NCI-H2081 treated with DMSO at 0.1 percent for 48 hours (cell line): ENCODE results near the gene ARHGAP27.
"Not testable (repeated sequence)": the region's sequence is repeated elsewhere in the genome, so short reads cannot be mapped to it uniquely, and the experiment has no call there.

ENCODE experiments used
- DNase-seq: peaks from one replicate; lab custom pipeline; 2025; lab: John Stamatoyannopoulos, UW

The ARHGAP27 gene, protein sequence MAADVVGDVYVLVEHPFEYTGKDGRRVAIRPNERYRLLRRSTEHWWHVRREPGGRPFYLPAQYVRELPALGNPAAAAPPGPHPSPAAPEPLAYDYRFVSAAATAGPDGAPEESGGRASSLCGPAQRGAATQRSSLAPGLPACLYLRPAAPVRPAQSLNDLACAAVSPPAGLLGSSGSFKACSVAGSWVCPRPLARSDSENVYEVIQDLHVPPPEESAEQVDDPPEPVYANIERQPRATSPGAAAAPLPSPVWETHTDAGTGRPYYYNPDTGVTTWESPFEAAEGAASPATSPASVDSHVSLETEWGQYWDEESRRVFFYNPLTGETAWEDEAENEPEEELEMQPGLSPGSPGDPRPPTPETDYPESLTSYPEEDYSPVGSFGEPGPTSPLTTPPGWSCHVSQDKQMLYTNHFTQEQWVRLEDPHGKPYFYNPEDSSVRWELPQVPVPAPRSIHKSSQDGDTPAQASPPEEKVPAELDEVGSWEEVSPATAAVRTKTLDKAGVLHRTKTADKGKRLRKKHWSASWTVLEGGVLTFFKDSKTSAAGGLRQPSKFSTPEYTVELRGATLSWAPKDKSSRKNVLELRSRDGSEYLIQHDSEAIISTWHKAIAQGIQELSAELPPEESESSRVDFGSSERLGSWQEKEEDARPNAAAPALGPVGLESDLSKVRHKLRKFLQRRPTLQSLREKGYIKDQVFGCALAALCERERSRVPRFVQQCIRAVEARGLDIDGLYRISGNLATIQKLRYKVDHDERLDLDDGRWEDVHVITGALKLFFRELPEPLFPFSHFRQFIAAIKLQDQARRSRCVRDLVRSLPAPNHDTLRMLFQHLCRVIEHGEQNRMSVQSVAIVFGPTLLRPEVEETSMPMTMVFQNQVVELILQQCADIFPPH

DNA sequence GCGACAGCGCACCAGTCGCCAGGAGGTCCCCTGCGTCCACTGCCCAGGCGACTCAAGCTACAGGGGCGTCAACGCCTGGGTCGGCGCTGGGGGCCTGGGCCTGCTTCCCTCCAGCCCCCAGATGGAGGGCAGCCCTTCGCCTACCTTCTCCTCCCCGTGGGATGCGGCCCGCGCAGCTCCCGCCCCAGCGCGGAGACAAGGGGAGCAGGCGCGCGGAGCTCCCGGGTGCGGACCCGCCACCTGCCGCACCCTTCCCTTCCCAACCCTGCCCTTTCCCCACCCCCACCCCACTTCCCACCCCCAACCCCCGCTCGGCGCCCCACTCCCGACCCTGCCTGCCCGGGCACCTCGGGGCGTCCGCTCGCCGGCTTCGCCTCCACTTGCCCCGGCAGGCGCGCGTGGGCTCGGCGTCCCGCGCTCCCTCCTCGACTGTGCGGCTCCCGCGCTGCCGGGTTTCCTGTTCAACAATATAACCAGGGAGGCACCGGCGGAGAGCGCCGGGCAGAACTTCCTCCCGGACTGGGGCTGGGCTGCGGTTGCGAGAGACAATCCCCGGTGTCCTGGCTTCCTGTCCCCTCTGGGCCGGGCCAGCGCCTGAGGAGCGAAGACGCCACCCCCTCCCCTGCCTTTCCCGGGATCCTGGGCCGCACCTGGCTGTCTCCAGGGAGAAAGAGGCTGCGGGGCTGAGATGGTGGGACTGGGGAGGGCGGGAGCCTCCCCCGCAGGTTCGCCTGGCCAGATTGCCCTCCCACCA lies at the start of gene ARHGAP27:
TSS of gene ARHGAP27 (minus strand) at position 466 of the 754 bp plus-strand sequence. CDS start 2,591 bp downstream, outside the sequence.
- no peak for DNase-seq

DNA sequence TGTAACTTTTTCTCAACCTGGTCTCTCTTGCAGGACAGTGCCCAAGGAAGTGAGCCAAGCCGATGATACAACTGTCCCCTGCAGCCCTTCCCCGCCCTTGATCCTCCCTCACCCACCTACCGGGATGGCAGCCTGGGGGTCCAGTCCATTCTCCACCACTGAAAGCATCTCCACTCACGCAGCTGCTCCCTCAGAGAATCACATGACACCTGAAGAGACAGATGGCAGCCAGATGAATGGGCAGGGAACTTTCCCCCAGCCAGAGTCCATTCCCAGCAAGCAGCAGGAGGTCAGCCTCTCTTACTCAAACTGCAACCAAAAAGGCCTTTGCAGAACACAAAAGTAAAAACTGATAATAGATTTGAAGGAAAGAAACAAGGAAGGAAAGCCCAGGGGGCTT lies 49.6 kb upstream of the ARHGAP27 start:
- DNase-seq = not testable (repeated sequence)

DNA sequence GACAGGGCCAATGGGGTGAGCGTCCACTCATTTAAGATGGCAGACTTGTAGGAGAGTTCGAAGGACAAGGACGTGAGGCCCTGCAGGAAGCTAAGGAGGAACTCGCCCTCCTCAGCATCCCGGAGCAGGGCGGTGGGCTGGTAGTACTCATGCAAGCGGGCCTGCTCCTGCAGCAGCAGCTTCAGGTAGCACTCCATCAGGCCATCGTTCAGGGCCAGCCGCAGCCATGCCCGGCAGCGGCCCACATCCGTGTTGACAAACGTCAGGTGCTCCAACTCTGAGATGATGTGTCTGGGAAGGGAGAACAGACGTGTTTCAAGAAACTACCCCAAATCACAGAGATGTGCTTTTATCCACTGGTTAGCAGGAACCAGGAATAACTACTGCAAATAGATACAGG lies 42.8 kb upstream of the ARHGAP27 start:
- DNase-seq = not testable (repeated sequence)

DNA sequence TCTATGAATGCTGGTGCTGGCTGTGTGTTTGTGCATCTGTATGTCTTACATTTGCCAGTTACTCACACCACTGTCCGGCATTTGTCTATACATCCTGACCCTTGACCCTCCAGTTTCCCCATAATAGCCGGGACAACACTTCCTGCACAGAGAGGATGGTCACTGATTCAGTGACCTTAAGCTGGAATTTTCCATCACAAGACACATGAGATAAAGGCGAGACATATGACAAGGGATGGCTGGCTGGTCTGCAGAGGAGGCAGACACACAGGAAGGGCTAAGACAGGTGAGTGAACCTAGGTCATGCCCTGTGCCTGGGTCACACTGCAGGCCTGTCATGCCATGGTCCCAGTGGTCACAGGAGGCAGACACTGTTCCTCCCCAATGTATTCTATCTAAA lies 39.6 kb upstream of the ARHGAP27 start:
- not testable (repeated sequence) for DNase-seq

DNA sequence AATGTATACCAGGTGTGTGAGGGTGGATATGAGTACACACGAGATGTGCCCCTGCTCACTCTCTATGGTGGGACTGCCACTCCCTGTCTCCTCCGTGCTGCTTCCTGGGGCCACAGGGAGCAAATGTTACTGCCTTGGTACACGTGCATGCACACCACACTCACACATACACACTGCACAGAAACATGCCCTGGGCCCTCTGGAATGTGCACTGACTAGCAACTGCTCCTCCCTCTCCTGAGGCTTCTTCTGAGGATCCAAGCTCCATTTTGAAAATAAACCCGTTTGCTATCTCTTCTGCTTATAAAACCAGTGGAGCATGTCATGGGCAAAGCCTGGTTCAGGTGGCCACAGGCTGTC lies 36.5 kb upstream of the ARHGAP27 start:
- not testable (repeated sequence) for DNase-seq

DNA sequence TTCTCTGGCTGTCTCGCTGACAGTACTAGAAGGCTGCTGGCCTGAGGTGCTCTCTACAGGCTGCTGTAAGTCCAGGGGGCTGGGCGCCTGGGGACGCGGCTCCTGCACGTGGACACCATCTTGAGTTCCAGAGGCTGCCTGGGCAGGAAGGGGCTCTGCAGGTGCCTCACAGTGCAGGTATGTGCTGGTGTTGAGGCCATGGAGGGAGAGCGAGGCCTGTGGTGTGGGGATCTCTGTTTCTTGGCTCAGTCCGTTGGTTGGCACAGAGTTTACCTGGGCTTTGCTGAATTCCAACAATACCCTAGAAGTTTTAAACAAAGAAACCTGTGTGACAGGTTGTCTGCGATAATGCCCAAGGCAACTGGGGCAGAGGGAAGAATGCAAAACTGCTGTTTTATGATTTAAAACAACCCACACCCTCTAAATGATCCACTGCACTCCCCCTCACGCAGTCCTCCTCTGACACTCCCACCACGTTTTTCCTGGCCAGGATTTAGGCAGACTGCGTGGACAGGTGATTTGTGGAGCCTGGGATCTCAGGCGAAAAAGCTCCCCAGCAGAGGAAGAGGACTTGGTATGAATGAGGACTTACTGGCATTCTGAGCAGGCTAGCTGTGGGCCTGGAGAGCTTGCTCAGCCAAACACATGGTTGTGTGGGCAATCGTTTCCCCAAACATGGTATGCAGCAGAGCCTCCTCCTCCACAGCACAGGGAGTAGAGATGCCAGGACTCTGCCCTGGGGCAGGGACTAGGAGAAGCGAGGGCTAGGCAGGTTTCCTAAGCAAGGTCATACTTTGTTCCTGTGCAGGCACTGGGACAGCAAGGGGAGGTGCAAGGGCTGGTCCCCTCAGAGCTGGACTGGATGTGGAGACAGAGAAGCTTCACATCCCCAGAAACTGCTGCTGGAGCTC lies 35.9 kb upstream of the ARHGAP27 start:
- DNase-seq = not testable (repeated sequence)

DNA sequence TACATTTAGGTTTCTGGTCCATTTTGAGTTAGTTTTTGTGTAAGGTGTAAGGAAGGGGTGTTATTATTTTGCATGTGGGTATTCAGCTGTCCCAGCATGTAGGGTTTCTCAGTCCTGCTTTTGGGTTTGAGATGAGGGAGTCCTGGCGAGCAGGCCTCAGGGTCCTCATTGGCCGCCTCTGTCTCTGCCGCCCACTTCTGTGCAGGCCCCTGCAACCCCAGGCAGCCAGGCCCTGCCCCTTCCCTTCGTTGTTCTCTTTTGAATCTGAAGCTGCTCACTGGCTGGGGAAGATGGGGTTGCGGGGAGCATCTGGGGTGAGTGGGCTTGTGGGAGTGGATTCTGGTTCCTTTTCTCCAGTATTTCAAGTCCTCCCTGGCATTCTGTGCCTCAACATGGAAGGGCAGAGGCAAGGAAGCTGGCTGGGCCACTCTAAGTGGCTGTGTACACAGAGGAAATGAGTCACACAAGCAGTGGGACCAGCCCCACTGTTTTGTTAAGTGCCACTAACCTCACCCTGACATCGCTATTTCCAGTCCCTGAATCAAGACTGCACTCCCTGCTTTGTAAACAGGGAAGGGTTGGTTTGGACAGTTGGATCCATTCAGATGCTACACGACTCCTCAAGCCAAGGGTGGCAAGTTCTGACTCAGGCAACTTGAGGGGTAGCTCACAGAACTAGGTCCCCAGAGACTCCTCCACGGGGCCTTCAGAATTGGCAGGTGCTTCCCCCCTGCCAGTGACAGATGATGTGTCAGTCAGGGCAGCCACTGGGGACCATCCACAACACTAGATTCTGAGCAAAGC lies 29.1 kb upstream of the ARHGAP27 start:
- not testable (repeated sequence) for DNase-seq

DNA sequence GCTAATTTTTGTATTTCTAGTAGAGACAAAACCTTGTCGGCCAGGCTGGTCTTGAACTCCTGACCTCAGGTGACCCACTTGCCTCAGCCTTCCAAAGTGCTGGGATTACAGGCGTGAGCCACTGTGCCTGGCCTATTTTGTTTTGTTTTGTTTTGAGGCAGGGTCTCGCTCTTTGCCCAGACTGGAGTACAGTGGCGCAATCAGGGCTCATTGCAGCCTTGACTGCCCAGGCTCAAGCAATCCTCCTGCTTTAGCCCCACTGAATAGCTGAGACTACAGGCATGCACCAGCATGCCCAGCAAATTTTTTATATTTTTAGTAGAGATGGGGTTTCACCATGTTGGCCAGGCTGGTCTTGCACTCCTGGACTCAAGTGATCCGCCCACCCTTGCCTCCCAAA lies 27.8 kb upstream of the ARHGAP27 start:
- not testable (repeated sequence) for DNase-seq

DNA sequence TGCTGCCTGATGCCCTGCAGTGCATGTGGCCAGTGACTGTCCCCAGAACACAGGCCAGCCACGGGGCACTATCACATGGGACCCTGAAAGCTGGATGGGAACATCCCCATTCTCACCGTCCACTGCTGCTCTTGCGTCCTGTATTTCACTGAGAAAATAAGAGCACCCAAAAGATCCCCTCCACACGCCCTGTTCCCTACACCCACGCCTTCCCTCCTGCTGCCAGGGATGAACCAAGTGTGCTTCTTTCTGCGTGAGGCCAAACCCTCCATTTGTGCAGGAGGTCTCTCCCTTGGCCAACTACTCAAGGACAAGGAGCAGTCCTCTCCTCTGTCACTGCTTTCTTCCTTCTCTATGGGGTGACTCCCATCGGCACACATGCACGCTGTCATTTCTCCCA lies 21.7 kb upstream of the ARHGAP27 start:
- DNase-seq = not testable (repeated sequence)

DNA sequence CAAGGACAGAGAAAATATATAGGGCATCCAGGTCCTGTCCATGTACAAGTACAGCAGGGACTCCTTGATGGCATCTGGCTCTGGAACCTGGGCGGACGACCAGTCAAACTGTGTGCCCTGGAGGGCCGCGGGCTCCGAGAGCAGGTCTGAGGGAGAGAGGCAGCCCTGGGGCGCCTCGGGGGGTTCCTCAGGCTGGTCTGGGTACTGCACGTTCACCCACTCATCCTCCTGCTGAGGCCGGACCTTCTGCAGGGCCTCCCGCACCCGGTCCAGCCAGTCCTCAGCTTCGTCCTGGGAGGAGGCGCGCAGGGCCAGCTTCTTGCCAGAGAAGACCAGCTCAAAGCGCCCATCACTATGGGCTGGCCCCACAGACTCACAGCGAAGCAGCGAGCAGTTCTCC lies 21.1 kb upstream of the ARHGAP27 start:
- DNase-seq = not testable (repeated sequence)

DNA sequence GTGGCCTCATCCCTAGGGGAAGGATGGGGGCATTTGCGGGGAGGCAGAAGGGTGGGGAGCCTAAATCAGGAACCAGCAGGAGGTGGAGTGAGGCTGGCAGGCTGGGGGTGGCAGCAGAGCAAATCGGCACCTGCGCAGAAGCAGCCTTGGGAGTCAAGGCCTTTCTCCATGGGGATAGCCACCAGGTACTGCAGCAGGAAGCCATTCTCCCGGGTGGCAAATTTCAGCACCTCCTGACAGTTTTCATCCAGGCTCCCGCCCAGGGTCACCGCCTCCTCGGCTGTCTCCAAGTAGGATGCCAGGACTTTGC lies 20.5 kb upstream of the ARHGAP27 start:
- DNase-seq = not testable (repeated sequence)

DNA sequence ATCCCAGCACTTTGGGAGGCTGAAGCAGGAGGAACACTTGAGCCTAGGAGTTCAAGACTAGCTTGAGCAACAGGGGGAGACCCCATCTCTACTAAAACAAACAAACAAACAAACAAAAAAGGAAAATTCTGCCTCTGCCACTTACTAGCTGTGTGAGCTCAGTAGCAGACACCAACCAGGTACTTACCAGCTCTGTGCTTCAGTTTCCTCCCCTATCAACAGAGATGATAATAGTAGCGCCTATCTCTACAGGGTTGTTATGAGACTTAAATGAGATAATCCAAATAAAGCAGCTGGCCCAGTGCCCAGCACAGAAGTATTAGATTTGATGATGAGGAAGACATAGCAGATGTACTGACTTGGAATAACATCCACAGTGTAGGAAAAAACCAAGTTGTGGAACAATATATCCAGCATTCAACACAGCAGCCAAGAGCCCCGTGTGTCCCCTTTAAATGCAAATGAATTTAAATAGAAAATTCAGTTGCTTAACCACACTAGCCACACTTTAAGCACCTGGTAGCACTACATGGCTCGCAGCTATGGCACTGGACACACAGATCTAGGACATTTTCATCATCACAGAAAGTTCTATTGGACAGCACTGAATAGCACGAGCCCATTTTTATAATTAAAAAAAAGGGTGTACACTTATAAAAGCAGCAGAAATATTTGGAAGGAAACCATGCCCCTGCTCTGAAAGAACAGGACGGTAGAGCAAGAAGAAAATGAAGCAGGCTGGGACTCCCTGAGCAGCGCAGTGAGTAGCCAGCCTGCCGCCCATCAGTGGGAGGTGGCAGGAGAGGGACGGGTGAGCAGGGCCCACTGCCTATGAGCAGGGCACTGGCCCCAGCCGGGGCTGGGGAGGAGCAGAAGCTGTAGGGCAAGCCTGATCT lies 19.9 kb upstream of the ARHGAP27 start:
- not testable (repeated sequence) for DNase-seq

DNA sequence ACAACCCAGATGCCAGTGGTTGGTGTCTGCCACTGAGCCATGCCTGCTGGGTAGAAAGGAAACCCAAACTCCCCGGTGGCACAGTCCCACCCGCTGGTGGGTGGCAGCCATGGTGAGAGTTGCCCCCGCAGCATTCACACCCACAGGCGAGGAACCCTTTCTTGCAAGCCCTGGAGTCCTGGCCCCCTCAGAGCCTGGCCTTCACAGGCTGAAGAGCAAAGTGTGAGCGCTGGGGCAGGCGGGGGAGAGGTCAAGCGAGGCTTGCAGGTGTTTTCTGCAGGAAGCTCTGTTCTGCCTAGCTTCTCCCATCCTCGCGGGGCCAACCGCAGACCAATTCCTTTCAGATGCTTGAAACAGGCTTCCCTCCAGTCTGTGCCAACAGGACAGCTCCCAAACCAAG lies 19.0 kb upstream of the ARHGAP27 start:
- DNase-seq = not testable (repeated sequence)

DNA sequence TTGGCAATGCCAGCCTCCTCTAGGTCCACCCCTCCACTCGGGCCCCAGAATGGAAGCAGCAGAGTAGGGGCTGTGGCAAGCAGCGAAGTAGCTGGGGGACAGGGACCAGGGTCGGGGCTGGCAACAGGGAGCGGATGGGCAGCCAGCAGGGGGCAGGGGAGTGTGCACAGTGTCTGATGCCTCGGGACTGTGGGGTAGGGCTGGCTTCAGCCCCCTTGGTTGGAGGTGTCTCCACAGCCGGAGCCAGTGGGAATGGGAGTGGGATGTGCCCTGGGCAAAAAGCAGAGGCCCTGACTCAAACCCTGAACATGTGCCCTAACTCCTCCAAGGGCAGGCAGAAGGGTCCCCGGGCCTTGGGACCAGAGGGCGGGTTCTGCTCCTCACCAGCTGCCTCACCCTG lies 18.5 kb upstream of the ARHGAP27 start:
- no peak for DNase-seq

DNA sequence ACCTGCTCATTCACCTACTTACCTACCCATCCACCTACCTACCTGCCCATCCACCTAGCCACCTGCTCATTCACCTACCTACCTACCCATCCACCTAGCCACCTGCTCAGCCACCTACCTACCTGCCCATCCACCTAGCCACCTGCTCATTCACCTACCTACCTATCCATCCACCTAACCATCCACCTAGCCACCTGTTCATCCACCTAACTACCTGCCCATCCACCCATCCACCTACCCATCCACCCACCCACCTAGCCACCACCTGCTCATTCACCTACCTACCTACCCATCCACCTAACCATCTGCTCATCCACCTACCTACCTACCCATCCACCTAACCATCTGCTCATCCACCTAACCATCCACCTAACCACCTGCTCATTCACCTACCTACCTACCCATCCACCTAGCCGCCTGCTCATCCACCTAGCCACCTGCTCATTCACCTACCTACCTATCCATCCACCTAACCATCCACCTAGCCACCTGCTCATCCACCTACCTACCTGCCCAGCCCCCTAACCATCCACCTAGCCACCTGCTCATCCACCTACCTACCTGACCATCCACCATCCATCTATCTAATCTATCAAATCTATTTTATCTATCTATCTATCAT lies 17.1 kb upstream of the ARHGAP27 start:
- not testable (repeated sequence) for DNase-seq

DNA sequence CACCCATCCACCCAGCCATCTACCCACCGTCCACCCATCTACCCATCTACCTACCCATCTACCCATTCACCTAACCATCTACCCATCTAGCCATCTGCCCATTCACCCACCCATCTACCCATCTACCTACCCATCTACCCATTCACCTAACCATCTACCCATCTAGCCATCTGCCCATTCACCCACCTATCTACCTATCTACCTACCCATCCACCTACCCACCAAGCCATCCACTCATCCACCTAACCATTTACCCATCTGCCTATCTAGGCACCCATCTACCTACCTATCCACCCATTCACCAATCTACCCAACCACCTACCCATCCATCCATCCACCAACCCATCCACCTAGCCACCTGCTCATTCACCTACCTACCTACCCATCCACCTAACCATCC lies 16.6 kb upstream of the ARHGAP27 start:
- not testable (repeated sequence) for DNase-seq

DNA sequence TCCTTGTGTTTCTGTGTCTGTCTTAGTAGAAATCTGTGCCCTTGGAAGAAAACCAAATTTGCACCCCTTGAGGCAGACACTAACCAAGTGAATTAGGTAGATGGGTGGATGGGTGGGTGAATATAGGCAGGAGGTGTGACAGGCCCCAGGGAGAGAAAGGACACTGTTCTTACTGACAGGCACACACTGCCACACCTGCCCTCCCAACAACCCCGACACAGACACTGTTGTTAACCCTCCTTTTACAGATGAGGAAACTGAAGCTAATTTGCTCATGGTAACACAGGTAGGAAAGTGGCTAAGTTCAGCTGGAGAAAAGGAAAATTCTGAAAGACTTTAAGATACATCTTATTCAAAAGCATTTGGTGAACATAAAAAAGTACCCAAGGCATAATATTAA lies 15.8 kb upstream of the ARHGAP27 start:
- DNase-seq = not testable (repeated sequence)

DNA sequence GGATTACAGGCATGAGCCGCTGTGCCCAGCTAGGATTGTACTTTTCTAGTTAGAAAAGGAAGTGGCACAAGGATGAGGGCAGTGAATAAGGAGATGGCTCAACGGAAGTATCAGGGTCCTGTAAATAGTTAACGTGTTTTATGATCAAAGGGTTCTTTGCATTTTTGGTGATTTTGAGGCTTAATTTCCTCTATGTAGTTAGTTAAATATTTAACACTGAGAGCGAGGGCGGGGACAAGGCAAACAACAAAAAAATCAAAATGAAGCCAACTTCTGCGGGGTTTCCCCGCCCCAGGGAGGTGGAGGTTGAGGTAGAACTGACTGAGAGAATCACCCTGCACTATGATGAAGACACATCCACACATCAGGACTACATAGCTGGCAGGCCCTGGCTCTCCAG lies 15.4 kb upstream of the ARHGAP27 start:
- not testable (repeated sequence) for DNase-seq

DNA sequence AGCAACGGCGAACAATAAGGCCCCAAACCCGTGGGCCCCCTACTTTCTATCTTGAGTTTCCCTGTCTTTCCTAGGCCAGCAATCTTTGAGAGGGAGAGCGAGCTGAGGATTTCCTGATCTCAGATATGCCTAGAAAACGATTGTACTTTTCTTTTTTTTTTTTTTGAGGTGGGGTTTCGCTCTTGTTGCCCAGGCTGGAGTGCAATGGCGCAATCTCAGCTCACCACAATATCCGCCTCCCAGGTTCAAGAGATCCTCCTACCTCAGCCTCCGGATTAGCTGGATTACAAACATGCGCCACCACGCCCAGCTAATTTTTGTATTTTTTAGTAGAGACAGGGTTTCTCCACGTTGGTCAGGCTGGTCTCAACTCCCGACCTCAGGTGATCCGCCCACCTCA lies 15.0 kb upstream of the ARHGAP27 start:
- DNase-seq = not testable (repeated sequence)
